AG20443 (cell line): ENCODE data around the gene KLHL22.
"Not testable (repeated sequence)": the region's sequence is repeated elsewhere in the genome, so short reads cannot be mapped to it uniquely, and the experiment has no call there.

Experiments
- DNase-seq: peaks from one replicate; pipeline ENCODE4 v3.0.0; 2012; ENCODE audit warnings: low spot score, mixed read lengths

Gene KLHL22, protein sequence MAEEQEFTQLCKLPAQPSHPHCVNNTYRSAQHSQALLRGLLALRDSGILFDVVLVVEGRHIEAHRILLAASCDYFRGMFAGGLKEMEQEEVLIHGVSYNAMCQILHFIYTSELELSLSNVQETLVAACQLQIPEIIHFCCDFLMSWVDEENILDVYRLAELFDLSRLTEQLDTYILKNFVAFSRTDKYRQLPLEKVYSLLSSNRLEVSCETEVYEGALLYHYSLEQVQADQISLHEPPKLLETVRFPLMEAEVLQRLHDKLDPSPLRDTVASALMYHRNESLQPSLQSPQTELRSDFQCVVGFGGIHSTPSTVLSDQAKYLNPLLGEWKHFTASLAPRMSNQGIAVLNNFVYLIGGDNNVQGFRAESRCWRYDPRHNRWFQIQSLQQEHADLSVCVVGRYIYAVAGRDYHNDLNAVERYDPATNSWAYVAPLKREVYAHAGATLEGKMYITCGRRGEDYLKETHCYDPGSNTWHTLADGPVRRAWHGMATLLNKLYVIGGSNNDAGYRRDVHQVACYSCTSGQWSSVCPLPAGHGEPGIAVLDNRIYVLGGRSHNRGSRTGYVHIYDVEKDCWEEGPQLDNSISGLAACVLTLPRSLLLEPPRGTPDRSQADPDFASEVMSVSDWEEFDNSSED

DNA sequence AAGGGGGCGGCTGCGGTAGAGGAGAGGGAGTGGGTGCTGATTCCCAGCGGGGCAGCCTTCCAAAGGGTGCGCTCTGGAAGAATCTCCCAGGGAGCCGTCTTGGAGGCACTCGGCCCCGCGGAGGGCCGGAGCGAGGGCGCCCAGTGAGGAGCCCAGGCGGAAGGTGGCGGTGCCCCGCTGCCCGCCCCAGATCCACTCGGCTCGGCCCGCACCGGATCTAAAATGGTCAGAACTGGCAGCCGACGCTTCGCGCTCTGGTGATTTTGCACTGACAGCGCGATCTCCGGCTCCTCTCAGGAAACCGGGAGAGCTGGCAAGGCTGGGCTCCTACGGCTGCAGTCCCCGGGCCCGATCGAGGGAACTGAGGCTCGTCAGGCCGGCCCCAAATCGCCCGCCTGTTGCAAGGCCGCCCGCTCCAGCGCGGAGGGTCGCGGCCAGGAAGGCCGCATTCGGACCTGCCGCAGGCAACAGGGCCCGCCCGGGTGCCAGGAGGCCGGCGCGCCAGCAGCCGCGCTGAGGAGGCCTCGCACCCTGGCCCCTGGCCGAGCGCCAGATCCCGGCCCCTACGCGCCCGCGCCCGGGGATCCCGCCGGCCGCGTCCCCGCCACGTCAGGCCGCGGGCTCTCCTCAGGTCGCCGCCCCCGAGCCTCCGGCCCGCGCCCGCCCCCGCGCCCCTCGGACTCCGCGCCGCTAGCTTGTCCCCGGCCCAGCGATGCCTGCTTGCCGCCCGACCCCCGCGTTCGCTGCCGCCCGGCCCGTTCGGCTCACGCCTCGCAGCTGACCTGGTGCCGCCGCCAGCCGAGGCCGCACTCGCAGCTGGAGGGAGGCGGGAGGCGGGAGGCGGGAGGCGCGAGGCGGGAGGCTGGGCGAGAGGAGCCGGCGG lies at the start of gene KLHL22:
Gene KLHL22 (minus strand): TSS at position 818 of the 883 bp plus-strand sequence. CDS start 6,584 bp downstream, outside the sequence.
- peak; percentile 76 for DNase-seq

DNA sequence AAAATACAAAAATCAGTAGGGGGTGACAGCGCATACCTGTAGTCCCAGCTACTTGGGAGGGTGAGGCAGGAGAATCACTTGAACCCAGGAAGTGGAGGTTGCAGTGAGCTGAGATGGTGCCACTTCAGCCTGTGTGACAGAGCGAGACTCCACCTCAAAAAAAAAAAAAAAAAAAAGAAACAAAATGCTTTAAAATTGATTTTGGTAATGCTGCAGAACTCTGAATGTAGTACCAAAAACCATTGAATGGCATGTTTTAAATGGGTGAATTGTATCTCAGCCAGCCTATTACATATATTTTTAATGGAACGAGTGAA lies 49.7 kb upstream of the KLHL22 start:
- DNase-seq = not testable (repeated sequence)

DNA sequence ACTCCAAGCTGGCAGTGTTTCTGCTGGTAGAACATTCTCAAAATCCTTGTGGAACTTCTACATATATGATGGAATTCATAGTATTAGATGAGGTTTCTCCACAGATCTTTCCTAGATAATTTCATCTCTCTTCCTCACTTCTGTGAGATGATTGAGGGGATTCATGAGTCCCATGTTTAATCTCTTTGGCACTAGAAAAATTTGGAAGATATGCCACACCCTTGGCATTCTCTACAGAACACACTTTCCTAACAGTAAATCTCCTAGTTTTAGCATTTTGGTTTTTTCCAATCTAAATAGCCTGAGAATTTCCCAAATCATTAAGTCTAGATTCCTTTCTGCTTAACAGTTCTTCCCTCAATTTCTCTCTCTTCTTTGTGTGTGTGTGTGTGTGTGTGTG lies 47.1 kb upstream of the KLHL22 start:
- DNase-seq = no peak

DNA sequence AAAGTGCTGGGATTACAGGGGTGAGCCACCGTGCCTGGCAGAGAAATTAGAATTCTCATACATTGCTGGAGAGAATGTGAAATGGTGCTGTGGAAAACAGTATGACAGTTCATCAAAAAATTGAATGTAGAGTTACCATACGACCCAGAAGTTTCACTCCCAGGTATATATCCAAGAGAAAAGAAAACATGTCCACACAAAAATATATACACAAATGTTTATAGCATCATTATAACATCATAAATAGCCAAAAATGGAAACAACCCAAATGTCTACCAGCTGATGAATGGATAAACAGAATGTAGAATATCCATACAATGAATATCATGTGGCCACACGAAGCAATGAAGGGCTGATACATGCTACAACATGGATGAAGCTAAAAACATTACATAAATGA lies 46.5 kb upstream of the KLHL22 start:
- DNase-seq = no peak

DNA sequence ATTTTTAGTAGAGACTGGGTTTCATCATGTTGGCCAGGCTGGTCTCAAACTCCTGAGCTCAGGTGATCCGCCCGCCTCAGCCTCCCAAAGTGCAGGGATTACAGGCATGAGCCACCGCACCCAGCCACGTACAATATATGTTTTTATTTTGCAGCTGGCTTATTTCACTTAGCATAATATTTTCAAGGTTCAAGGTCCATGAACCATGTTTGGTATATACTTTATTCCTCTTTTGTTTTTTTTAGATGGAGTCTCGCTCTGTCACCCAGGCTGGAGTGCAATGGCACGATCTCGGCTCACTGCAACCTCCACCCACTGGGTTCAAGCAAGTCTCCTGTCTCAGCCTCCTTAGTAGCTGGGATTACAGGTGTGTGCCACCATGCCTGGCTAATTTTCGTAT lies 43.3 kb upstream of the KLHL22 start:
- not testable (repeated sequence) for DNase-seq

DNA sequence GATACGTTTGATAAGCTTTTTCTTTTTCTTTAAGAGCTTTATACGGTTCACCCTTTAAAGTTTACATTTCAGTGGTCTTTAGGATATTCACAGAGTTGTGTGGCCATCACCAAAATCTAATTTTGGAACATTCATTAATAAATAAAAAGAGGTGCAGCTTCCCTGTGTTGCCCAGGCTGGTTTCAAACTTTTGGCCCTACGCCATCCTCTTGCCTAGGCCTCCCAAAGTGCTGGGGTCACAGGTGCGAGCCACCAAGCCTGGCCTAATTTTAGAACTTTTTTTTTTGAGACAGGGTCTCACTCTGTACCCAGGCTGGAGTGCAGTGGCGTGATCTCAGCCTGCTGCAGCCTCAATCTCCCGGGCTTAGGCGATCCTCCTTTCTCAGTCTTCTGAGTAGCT lies 42.4 kb upstream of the KLHL22 start:
- DNase-seq = no peak

DNA sequence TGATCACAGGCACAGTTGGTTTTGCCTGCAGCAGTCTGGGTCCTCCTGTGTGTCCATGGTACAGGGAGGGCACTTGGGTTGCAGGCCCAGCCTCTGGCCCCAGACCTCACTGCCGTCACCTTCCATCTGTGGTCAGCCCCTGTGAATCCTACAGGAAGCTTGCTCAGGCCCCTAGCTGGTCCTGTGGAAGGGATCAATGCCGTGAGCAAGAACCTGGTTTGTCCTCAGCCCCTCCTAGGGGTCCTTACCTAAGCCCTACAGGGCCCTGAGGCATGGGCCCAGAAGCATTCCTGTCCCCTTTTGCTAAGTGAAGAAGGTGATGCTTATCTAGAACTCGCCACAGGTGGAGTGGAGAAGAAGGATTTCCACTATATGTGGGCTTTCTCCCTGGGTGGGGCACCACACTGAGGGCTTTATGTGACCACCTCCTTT lies 41.7 kb upstream of the KLHL22 start:
- no peak for DNase-seq

DNA sequence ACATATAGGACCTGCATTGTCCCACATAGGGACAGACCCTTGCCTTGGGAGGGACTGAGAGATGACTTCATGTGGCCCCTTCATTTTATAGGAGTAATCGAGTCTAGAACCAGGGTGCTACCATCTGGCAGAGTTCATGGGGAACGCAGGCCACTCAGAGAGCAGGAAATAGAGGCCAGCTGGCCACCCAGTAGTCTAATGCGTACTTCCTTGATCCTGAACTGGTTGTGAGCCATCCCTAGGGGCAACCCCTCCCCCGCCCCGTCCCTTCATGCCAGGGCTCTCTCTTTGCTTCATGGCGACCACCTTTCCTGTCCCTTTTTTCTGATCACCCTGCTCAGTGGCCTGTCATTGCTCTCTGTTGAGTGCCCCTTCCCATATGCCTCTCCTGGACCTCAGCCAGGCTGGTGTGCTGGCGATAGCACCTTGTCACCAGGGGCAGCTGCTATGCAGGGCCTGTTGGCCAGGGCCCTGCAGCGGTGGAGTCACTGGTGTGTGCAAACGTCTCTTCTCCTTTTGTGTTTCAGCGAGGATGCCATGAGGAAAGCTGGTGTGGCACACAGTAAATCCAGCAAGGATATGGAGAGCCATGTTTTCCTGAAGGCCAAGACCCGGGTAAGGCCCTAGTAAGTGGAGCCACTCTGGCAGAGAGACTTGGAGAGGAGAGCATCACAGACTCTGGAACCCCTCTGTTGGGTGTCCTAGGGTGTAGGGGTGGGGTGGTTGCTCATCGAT lies 41.2 kb upstream of the KLHL22 start:
- DNase-seq = no peak

DNA sequence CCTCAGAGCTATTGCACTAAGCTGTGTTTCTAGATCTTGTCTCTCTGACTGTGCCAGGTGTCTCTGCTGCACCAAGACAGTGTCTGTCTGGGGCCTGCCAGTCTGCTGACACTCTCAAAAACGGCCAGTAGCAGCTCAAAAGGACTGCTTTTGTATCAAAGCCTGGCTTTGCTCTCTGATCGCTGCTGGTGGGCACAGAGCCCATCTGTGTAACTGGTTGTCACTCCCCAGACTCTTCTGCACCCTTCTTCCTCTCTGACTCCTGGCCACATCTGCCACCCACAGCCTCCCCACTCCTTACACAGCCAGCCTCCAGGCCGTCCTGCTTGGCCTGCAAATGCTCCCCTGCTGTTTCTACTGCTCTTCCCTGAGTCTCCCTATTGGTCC lies 38.3 kb upstream of the KLHL22 start:
- DNase-seq = no peak

DNA sequence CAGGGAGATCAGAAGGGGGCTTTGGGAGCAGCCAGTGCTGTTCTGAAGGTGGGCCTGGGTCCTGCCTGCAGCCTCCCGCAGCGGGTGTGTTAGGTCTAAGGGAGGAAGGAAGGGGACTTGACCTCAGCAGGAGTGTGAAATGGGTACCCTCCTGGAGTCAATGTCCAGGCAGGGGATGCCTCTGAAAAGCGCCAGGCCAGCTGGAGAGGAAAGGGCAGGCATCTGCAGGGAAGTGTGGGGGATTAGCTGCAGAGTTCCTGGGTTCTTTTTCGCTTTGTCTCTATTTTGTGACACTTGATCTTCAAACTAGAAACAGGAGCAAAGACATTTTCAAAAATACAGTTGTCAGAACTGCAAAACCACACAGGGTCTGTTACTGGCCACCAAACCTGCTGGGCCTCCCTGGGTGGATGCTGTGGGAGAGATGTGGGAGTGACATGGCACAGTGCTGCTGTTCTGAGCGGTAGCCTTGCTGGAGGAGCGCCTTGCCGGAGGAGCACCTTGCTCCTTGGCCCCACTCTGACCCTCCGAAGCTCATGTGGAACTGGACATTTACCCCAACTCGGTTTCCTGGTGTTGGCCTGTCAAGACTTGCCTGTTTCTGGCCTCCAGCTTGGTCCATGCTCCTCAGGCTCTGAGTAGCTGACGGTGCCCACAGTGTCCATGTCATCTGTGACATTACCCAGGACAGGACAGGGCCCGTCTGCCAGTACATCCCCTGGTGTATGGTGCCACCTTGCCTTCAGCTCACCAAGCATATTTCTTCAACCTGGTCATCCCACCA lies 37.7 kb upstream of the KLHL22 start:
- no peak for DNase-seq

DNA sequence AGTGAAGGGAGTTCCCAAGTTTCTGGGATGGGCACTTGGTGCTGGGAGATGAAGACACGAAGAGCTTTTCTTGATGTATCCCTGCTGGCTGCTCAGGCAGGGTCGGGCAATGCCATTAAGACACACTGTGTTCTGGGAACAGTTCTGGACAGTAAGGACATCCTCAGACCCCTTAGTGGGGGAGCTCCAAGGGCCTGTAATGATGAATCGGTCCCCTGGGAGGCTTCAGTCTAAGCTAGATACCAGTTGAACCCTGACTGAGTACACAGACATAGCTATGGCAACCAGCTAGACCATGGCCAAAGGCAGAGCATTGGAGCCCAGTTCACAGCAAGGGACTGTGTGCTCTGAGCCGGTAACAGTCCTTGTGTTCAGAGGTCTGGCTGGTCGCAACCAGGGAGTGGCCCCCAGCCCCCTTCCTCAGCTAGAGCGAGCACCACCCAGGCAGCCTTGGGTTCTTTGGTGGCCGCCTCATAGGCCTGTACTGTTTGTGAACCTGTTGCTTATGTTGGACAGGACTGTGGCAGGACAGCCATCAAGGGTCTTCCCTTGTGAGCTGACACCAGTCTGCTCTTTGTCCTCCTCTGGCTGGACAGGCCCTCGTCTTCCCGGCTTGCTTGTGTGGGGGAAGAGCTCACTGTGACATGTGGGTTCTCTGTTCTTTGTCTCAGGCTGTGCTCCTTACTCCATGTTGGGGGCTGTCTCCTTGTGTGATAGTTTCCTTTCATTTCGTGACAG lies 36.8 kb upstream of the KLHL22 start:
- no peak for DNase-seq

DNA sequence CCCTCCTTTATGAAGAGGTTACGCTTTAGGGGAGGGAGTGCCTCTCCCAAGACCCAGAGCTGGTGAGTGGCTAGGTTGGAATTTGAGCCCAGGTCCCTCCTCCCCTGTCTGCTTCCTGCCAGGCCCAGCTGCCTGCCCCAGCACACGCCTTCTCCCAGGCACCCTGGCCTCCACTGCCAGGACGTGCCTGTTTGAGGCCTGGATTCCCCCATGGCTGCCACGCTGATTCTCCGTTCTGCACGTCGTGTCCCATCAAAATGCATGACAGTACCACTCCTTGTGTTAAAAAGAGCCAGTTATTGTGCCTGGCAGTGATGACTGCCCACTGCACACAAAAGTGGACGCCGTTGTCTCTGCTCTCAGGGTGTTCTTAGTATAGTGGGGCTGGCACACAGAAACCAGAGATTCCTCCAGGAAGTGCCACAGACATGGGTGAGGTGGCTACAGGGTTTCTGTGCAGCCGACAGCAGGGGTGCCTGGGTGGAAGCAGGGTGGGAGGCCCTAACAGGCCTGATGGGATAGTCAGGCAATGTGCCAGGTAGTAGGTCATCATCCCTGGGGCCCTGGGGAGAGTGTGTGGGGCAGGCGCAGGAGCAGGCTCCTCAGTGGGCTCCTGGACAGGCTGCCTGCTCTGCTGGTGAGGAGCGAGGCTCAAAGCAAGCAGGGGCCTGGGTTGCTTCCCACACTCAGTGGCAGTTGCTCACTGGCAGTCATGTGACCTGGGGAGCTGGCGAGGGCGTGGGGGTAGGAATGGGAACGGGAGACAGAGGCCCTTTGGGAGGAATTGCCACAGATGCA lies 36.0 kb upstream of the KLHL22 start:
- peak; percentile 91 for DNase-seq

DNA sequence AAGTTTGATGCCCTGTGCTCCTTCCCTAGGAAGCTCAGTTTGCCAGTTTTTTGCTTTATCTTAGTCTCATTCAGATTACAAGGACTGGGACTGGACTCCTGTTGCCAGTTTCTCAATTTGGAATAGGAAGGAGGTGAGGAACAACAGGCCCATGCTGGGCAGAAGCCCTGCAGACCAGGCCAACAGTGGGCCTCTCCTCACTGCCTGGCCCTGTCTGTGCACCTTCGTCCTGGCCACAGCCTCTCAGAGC lies 35.5 kb upstream of the KLHL22 start:
- no peak for DNase-seq

DNA sequence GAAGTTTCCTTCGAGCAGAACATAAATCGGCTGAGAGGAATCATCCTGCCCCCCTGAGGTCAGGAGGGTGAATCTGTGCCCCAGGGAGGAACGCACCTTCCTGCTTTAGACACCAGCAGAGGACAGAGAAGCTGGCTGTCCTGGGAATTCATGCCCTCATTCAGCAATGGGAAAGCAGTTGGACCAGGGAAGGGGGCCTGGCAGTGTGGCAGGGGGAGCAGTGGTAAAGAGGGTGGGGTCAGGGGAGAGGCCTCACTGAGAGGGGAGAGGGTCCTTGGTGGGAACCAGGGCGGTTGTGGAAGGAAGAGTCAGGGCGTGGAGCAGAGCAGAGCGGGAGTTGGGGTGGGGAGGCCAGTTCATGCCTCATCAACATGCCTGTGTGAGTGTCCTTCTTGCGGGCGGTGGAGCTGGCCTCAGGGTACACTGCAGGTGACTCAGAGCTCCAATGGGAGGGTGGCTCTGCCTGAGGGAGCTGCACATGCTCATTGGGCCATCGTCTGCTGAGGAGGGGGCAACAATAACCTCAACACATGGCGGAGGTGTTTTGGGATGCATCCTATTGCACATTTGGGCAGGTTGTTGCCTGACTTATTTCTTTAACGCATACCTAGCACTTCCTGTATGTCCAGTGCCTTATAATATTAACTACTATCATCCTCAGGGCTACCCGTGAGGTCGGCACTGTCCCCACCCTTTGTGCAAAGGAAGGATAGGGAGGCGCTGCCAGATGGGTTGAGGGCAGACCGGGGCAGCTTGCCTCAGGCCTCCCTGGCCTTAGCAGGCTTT lies 35.0 kb upstream of the KLHL22 start:
- DNase-seq = peak; percentile 91

DNA sequence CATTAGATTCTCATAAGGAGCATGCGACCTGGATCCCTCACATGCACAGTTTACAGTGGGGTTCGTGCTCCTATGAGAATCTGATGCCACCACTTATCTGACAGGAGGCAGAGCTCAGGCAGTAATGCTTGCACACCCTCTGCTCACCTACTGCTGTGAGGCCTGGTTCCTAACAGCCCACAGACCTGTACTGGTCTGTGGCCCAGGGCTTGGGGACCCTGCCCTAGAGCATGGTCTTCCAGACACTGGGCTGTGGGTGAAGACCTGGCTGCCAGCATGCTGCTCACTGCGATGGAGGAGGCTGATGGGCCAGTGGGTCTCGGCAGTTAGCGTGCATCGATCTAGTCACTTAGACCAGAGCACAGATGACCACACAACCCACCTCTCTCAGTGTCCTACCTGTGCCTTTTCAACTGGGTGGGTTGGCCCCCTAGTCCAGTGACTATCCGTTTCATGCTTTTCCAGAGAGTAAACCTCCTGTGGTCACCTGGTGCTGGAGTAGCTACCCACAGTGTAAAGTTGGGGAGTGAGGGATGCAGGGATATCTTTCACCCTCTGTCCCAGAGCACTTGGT lies 32.9 kb upstream of the KLHL22 start:
- no peak for DNase-seq

DNA sequence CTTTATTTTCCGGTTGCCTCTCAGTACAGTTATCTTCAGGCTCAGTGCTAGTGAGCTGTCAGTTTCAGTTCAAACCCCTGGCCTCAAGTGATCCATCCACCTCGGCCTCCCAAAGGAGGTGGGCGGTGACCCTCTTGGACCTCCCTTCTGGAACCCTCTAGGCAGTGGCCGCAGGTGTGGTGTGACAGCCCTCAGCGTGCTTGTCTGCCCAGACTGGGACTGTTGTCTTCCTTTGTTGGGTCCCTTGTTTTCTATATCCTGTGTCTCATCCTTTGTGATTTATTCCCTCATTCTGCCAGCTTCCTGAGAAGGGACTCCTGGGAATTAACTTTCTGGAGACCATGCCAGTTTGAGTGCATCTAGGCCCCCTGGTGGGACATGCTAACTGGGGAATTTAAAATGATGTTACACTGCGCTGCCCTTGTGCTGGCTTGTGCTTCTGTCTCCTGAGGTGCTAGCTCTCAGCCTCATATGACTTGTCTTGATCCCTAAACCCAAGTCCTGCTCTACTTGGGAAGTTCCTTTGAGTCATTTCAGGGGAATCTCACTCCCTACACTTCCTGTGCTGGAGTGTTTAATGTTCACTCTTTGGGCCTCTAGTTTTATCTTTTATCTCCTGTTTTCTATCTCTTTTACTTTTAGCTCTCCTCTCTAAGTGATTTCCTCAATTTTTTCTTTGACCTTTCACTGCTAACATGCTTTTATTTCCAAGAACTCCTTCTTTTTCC lies 31.2 kb upstream of the KLHL22 start:
- peak; percentile 52 for DNase-seq

DNA sequence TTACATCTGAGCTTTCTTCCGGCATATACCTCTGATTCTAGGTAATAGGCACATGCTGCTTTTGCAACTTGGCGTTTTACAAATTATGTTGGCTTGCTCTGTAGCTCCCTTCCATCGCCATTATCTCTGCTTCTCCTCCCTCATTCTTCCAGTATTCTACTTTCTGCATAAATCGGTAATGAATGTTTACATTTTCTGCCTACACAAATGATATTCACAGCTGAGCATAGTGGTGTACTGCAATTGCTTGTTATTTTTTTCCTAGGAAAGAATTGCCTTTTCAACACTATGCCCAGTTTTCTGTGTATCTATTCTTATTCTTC lies 30.7 kb upstream of the KLHL22 start:
- DNase-seq = no peak

DNA sequence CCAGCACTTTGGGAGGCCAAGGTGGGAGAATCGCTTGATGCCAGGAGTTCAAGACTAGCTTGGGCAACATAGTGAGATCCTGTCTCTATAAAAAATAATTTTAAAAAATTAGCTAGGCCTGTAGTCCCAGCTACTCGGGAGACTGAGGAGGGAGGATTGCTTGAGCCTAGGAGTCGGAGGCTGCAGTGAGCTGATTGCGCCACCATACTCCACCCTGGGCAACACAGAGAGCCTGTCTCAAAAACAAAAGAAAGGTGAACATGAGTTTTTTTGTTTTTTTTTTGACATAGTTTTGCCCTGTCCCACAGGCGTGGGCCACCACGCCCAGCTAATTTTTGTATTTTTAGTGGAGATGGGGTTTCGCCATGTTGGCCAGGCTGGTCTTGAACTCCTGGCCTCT lies 29.5 kb upstream of the KLHL22 start:
- no peak for DNase-seq
